AG04450 (cell line): ENCODE measurements around the gene CAPN5. TPM values are rescaled to one million over a fixed set of nuclear protein-coding genes. Genes with fewer than 3 reads are reported as not detected.
"Not testable (repeated sequence)": the region's sequence is repeated elsewhere in the genome, so short reads cannot be mapped to it uniquely, and the experiment has no call there.

Experiments
- CTCF ChIA-PET: fragments of 300-600, 350-600 bp; formaldehyde crosslinking; extraction: SDS; loops from one replicate; lab custom pipeline; 2022; ENCODE audit warnings: antibody characterized with exemption, inconsistent platforms; lab: Charles Lee
- POLR2A ChIA-PET: fragments of 350-600 bp; formaldehyde crosslinking; extraction: SDS; loops from one replicate; lab custom pipeline; 2021; ENCODE audit warnings: antibody characterized with exemption, inconsistent platforms; lab: Yijun Ruan, JAX
- DNase-seq: peaks from one replicate; pipeline ENCODE4 v3.0.0-alpha.2; 2011; ENCODE audit warnings: low read depth, low spot score
- H3K27ac ChIP-seq: one replicate; pipeline ENCODE4 v1.5.1; 2012; ENCODE audit warnings: low read depth, low read length, control low read depth
- H3K27me3 ChIP-seq: one replicate; pipeline ENCODE4 v1.6.0; 2012; ENCODE audit warnings: low read length; ENCODE audit not compliant: control insufficient read depth, insufficient read depth
- H3K4me3 ChIP-seq: 2 replicates; pipeline ENCODE4 v1.5.1; 2011; ENCODE audit warnings: mild to moderate bottlenecking, low read depth, low read length, control low read depth
- H3K9me3 ChIP-seq: 2 replicates; pipeline ENCODE4 v1.5.1; 2012; ENCODE audit warnings: low read length; ENCODE audit not compliant: control insufficient read depth, insufficient read depth
- CTCF ChIP-seq: IDR thresholded peaks from 2 replicates; pipeline ENCODE4 v1.5.1; 2011; ENCODE audit warnings: low read depth, low read length, control low read depth, inconsistent platforms
- polyA plus RNA-seq: library from polyadenylated mRNA; depleted of rRNA; stranded (reverse); fragments of >200 nt; gene quantifications from 2 replicates; pipeline ENCODE4 v1.2.3, GENCODE V29; 2011

CAPN5 gene
- polyA plus RNA-seq, 1 experiment: 18.6 TPM

- POLR2A ChIA-PET: no interaction called here
- TF ChIP-seq CTCF: no peak
- CTCF ChIA-PET: interaction anchor here (1.5 kb wide), 1 partner anchor 47 kb away, joined by 4 read pairs; no protein-coding TSS in a partner anchor
- no peak overlapping the region for H3K27ac ChIP-seq
- no peak for DNase-seq
- H3K27me3 ChIP-seq: no peaks in the 10 kb centered on the region
- H3K4me3 ChIP-seq: no peak overlapping the region
- H3K9me3 ChIP-seq: no peaks in the 10 kb centered on the region
These were observed 28.1 kb downstream of the CAPN5 start for GRCh38 chr11:77094841-77095365.

- Histone ChIP-seq H3K9me3 (no peaks in the 10 kb centered on the region), H3K27ac (no peak overlapping the region), H3K4me3 (no peak overlapping the region), H3K27me3 (no peaks in the 10 kb centered on the region)
- CTCF ChIA-PET: interaction anchor here (1.3 to 1.5 kb wide), 2 partner anchors 48 kb away, joined by 4 to 5 read pairs; no protein-coding TSS in a partner anchor
- POLR2A ChIA-PET: no interaction called here
- no peak for TF ChIP-seq CTCF
- DNase-seq: no peak
These were observed 29.1 kb downstream of the CAPN5 start for GRCh38 chr11:77095551-77096490.

GRCh38 chr11:77096591-77097019 is 29.8 kb downstream of the CAPN5 start:
- Histone ChIP-seq H3K9me3 (no peaks in the 10 kb centered on the region), H3K4me3 (no peak overlapping the region), H3K27me3 (no peaks in the 10 kb centered on the region), H3K27ac (no peak overlapping the region)
- TF ChIP-seq CTCF: no peak
- CTCF ChIA-PET: interaction anchor here (1.3 kb wide), 1 partner anchor 49 kb away, joined by 5 read pairs; no protein-coding TSS in a partner anchor
- no peak for DNase-seq
- POLR2A ChIA-PET: no interaction called here

- H3K27me3 ChIP-seq, DNase-seq, H3K9me3 ChIP-seq, H3K4me3 ChIP-seq, H3K27ac ChIP-seq, POLR2A ChIA-PET: not testable (repeated sequence)
- CTCF ChIA-PET: interaction anchor here (1.3 kb wide), 1 partner anchor 50 kb away, joined by 5 read pairs; no protein-coding TSS in a partner anchor
These were observed 30.4 kb downstream of the CAPN5 start for GRCh38 chr11:77097180-77097579.

GRCh38 chr11:77100166-77101042 is 33.6 kb downstream of the CAPN5 start:
- H3K9me3 ChIP-seq: no peaks in the 10 kb centered on the region; the same call in 1 of the 2 replicates
- ChIA-PET POLR2A (no interaction called here), CTCF (interaction anchor here (0.8 to 2.4 kb wide), 8 partner anchors 9 to 448 kb away, joined by 3 to 12 read pairs (median 4); no protein-coding TSS in a partner anchor)
- H3K27me3 ChIP-seq: no peaks in the 10 kb centered on the region
- DNase-seq: no peak
- no peak overlapping the region for H3K4me3 ChIP-seq
- H3K27ac ChIP-seq: no peak overlapping the region
- no peak for TF ChIP-seq CTCF
